Activated T-helper 9 cell treated with anti-CD3 and anti-CD28 coated beads, Interleukin-2, amount 50 U/mL, for 16 hours (primary cell): ENCODE measurements around the gene RPS15A.
A peak's percentile ranks its signal among the peaks of the same experiment; 100 is the strongest.

Experiments
- DNase-seq: peaks from one replicate; pipeline ENCODE4 v3.0.0-alpha.2; 2020; ENCODE audit warnings: low read depth

The RPS15A gene

DNA sequence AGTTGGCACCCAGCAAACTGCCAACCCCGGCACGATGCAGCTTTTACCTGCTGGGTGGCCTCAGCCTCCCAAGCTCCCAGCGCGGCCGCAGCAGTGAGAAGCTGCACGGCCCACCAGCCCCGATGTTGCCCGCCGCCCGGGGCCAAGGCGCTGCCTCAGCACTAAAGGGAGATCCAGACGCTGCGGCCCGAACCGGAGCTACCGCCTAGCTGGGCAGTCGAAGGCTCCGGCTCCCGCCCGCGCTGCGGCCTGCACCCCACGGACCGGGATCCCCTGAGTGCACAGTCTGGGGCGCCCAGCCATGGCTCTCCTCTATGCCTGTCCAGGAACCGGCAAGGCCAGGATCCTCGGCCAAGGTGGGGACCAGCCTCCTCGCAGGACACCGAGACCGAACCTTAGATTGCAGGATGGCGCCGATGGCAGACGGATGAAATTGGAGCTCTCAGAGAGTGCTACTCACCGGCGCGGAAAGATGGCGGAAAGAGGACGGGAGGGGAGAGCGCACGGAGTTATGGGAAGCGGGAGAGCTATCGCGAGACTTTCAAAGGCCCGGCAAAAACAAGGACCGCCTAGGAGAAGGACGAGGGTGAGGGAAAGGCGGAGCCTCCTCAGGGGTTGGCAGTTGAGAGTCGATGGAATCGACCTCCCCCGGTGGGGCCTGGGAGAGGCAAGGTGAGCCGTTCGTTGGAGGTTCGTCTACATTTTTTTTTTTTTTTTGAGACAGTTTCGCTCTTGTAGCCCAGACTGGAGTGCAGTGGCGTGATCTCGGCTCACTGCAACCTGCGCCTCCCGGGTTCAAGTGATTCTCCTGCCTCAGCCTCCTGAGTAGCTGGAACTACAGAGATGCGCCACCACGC, at the start of gene RPS15A:
RPS15A (minus strand) TSS at position 485 of the 857 bp plus-strand sequence. CDS start 1,221 bp downstream, outside the sequence.
- peak; percentile 88 for DNase-seq

DNA sequence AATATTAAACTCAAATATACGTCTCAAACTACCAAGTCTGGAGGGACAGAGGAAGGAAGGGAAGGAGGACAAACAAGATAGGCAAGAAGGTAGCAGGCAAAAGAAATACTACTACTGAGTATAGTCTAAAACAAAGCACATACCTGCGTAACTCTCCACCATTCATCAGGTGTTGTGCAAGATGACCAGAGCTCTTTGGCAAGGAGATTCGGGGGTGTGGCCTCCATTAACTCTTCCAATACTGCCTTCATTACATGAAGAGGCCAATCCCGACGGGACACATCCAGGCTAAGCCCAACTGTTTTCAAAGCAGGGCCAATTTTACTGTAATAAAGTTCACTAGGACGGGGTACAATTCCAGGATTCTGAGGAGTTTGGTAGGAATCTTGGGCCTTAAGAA, 49.4 kb upstream of the RPS15A start:
- DNase-seq: no peak

DNA sequence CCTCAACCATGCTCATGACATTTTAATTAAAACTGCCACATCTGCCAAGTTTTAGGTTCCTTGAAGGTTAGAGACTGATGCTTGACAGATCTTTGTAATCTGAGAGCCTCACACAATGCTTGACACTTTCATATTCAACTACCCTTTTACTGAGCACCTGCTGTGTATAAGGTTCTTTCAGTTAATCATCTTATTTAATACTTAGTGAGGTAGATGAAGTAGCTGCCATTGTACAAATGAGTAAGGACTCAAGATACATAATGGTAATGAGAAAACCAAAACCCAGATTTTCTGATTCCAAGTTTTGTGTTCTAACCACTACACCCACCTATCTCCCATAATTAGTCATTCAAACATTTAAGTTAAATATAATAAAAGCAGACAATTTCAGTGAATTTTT, 46.6 kb upstream of the RPS15A start:
- DNase-seq: no peak

DNA sequence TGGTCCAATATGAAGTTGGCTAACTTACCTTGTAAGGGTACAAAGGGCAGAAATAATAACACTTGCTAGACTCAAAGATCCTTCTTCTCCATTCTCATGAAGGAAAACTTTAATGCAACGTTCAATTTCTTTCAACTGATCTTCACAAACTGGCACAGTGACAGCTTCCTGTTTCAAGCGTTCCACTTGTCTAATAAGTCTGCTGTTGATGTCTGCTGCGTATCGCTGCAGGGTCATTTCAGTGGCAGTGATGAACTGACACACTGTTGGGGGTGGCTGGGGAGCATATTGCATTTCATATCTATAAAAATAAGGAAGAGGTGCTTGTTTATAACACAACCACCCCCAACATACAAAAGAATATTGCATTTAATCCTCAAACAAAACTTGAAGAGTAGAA, 44.7 kb upstream of the RPS15A start:
- DNase-seq: no peak

DNA sequence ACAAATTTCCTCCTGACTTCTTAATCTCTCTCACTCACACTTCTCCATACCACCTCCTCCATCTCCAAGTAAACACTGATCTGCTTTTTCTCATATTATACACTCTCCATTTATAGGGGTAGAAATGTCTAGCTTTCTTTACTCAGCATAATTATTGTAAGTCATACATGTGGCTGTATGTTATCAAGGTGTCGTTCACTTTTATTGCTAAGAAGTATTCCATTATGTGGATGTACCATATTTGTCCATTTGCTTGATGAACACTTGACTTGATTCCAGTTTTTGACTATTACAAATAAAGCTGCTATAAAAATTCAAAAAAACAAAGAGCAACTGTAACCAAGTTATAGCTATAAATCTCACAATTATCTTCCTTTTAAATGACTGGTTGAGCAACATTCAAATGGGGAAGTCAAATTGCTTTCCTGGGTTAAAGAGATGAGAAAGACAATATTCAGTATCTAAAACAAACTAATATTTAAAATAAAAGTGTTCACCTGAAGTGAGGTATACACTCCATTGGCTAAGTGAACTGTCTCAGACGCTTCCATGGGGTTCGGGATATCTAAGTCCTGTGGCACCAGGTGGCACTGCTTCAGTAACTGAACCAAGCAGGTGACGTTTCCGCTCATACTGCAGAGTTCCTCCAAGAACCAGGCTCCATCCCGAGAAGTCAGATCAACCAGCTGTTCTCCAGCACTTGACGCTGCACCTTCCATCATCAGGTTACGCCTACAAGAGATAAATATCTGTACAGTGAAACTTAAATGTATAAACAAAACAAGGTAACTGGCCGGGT, 43.8 kb upstream of the RPS15A start:
- DNase-seq: no peak

DNA sequence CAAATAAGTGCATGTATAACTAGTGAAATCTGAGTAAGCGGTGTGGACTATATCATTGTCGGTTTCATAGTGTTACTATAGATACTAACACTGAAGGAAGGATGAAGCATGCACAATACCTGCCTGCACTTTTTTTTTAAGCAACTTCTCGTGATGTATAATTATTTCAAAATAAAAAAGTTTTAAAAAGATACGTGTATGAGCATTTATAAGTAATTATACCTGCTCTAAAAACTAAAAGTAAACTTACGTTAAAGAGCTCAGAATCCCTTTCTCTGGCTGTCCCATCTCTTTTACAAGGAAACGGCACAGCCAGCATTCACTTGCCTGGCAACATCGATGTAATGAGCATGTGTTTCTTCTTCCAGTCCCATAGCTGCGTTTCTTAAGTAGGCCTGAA, 42.5 kb upstream of the RPS15A start:
- no peak for DNase-seq

DNA sequence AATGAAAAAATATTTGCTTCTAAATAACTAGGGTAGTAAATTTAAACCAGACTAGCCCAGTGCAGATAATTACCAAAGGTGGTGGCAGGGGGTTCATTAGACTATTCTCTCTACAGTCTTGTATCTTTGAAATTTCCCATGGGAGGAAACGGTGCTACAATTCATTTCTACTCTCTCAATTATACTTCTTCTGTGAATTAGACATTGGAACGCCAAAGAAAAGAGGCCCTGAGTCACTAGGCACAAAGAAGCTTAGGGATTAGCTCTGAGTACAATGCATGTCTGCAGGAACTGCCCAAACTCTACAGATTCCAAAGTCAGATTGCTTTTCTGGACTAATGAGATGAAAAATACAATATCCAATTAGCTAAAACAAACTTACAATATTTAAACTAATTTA, 41.9 kb upstream of the RPS15A start:
- DNase-seq: no peak

DNA sequence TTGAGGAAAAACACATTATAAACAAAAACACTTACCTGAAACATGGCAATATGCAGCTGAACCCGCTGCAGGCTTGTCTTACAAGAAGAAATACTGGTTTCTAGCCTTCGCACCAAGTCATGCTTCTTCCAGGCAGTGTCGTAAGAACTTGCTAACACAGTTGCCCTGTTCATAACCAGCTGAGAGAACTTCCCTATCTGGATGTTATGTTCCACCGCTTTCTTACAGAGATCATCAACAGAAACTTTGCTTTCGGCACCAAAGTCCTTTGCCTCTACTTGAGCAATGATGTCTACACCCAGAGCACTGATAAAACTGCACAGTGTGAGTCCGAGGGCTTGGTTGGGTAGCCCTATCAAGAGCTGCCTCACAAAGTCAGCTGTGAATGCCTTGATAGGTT, 39.1 kb upstream of the RPS15A start:
- DNase-seq: no peak

DNA sequence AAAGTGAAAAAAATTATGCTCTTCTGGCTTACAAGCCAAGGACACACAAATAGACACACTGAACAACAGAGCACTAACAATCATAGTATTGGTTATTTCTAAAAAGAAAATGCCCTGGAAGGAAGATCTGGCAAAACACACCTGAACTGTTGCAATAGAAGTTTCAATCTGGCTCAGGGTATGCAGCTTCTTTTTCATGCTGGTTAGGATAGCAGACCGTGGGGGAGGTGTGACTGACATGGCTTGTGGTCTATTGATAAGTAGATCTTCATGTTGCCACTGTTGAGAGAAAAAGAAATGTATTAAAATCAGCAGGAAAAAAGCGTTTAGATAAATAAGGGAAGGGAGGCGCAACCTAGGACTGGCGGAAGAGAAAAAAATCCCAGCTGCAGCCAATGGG, 37.8 kb upstream of the RPS15A start:
- DNase-seq: no peak

DNA sequence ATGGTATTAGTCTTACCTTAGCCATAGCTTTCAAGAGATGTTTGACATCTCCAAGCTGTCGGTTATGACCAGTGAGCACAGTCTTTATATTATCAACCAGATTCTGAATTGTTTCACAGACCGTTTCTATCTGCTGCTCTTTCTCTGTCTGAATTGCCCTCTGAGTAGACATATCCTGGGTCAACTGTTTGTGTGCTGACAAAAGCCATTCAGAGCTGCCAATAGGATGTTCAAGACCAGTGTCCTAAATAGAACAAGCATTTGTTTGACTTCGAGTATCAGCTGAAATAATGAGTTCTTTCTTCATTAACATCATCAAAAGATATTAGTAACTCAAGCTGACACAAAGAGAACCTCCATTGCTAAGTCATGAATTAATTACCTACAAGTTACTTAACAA, 26.2 kb upstream of the RPS15A start:
- no peak for DNase-seq

DNA sequence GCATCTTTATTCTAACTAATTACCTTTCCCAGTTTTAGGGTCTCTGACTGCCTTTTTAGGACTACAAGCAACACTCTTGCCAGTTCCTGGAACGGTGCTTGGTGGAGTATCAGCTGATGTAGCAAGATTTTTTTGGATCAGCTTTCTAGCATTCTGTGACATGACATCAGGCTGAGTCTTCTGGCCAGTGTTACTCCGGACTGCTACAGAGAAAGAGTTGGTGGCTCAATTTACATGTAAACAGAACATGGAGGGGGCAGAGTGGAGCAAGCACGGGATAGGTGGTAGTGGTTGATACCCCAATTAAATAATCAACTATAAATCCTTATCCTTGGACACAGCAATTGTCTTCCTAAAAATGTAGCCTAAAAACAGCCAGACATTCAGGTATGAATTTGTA, 21.8 kb upstream of the RPS15A start:
- no peak for DNase-seq

DNA sequence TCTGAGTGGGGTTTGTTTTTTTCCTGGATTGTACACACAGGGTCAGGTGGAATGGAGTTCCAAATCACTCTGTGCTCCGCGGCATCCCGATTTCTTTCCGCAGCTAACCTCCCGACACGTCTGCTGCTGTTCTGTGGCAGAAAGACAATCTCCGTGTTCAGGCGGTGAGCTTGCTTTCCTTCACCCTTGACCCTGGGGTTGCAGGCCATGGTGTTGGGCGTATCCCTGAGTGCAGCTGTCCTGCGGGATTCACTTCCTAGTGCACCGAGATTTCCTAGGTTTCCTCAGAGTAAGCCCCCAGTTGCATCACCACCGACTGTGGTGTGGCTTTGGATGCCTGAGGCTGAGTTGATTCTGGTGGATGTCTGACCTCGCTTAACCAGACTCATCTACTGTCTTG, 19.0 kb upstream of the RPS15A start:
- DNase-seq: no peak

DNA sequence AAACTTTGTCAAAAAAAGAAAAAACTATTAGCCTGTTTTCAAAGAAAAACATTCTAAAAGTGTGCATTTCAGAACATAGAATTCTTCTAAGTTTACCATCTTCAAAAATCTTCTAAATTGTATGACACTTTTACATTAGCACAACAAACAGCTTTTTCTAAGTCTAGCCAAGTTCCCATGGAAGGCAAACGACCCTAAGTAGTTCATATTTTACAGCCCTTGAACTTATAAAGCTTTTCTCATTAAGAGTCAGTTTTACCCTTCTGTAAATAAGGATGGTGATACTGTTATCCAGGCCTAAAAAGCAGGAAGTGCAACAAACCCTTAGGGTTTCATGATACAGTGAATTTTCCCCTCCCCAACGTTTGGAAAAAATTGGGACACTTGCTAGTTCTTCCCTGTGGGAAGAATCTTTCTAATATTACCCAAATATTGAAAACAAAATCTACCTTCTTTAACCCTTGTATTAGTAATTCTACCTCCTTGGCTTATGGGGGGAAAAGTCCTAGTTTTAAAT, 15.2 kb upstream of the RPS15A start:
- no peak for DNase-seq

DNA sequence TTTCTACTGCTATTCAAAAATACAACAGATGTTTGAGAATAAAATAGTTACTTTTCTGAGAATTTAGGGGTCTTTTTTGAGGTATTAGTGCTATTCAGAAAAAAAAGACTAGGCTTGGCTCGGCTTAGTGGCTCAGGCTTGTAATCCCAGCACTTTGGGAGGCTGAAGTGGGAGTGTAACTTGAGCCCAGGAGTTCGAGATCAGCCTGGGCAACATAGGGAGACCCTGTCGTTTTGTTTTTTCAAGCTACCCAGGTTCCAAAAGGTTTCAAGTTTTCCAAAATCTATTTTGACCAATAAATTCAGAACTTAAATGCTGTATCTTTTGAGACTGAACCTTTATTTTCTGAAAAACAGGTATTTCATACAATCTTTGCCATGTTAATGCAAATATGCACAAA, 14.4 kb upstream of the RPS15A start:
- no peak for DNase-seq

DNA sequence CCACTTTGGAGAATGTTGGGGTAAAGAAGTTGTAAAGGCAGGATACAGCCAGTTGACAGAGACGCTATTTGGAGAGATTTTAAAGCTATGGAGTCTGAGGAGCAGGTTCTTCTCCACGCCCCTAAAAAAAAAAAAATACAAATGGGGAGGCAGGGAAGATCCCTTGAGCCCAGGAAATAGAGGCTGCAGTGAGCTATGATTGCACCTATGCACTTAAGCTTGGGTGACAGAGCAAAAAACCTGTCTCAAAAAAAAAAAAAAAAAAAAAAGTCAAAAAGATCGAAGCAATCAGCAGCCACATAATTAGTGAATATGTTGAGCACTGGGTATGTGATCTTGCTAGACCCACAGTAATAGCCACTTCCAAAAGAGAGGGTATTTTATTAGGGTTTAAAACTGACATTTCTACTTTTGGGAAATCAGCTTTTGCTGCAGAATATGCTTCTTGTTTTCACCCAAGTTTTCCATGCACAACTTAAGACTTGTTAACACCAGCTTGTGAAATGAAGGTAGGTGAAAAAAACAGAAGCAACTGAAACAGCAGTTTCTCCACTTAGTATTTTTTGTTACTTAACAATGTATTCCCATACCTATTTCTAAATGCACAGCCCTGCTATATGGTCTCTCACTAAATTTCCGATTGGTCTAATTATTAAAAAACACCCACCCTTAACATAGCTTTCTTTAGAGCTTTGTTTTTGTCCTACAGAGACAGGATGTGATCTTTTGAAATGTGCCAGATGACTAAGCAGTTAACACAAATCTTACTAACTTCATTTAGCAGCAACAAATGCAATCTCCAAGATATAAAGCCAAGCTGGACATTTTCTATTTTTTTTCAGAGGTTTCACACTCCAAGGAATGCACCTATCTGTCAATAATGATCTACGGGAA, 13.7 kb upstream of the RPS15A start:
- DNase-seq: no peak

DNA sequence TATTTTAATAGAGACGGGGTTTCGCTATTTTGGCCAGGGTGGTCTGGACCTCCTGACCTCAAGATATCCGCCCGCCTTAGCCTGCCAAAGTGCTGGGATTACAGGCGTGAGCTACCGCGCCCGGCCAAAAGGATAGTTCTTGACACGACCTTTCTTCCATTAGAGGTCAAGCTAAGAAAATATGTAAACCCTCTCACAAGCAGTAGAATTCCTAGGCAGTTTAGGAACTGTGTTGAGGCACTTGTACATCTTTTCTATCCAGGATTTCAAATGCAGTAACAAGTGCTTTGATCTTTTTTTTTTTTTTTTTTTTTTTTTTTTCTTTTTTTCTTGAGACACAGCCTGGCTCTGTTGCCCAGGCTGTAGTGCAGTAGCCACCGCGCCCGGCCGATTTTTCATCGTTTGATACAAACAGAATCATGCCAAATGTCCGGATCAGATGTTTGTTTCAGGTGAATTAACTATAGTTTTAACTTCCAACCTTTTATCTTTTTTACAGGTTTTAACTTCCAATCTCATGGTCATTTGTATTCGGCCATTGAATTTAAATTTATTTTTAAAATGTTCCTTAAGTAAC, 12.7 kb upstream of the RPS15A start:
- no peak for DNase-seq

DNA sequence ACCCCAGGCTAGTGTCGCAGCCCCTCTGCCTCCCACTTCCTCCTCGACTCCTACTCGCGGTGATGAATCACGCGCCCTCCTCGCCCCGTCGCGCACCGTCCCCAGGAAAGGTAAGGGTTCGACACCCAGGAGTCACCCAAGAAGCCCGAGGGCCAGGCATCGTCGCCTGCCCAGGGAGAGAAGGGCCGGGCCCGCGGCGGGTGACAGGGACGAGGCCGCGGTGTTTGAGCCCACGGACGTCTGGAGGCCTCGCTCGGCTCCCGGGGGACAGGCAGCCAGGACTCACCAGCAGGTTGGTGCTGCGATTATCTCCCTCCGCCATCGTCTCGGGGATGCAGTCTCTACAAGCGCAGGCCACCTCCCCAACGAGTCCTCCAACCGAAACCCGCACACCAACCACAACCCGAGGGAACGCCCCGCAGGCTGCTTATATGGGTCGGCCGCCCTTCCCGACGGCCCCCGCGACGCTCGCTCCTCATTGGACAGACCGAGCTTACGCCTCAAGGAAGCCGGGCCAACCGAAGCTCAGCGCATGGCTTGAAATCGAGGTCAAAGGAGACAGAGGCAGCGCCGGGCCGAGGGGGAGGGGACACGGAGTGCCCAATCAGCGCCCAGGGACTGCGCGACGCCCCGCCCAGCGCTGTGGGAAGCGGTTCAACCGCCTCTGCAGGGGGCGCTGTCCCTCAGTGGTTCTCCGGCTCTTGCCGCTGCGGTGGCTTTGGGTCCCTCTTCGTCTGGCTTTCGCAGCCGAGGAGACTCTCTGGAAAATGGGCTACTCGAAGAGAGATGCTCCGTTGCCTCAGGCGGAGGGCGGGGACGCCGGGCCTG, 11.2 kb upstream of the RPS15A start, which contains the start of gene ARL6IP1:
ARL6IP1 (minus strand) TSS at position 405 of the 828 bp plus-strand sequence; CDS start at position 322, 83 bp downstream.
- DNase-seq: peak; percentile 98

DNA sequence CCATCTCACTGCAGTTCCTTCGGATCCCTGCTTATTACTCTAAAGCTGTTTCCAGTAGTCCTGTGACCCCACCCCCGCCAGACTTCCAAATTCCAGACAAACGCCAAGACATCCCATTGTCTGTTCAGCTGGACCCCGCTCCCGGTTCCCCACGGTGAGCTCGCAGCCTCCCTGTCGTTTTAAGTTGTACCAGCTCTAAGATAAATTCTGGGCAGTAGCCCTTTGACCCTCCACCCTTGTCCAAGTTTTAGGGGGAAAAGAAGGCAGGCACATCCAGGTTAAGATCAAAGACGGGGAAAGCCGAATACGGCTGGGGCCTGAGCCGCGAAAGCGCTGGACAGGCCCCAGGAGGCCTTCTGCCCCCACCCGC, 10.6 kb upstream of the RPS15A start:
- DNase-seq: no peak

DNA sequence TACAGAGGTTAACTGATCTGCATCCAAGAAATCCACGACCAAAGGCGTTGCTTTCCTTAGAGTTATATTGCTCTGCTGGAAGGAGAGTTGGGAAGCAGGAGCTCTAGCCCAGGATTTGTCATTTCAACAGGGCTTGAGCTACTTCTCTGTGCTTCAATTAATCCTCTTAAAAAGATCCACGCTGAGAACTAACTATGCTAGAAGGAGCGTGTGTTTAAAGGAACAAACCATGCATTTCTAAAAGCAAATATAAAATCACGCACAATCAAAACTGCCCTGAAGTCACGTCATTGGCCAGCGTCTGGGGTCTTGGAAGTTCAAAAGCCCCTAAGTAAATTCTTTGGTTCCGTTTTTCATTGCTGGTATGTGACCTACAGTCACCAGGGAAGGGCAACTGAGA, 10.2 kb upstream of the RPS15A start:
- no peak for DNase-seq

DNA sequence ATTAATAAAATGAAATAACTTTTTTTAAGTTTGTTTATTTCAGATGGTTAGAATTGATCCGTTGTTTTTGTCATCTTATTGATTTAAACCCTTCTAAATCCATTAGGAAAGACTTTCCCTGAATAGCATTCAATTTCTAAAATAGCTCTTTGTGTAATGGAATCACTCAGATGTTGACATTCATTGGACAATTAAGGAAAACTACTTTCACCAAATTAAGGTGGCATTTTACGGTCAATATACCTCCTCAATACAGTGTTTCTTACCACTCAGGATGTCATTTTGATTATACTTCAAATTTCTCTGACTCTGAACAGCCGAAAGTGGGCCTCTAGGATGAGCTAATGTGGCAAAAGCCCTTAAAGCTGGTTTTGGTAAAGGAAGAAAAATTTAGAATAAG, 9.4 kb upstream of the RPS15A start:
- no peak for DNase-seq

DNA sequence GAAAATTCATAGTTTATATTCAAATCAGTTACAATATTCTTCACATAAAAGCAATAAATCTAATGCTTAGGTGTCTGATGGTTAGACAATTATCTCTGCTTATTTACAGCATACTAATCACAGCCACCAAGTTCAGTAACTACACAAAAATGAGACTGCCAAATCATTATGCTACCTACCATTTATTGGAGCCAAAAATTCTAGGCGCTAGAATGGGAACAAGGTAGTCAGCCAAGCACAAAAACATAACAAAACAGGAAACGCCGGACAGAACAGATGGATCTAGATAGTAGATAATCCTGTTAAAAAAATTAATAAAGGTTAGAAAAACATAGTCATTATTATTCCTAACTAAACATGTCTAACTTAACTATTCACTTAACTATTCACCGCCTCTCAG, 7.6 kb upstream of the RPS15A start:
- no peak for DNase-seq
